ENCODE data around the gene RPS24.

RPS24 gene

GRCh38 chr10:78028438-78029268 lies 5.0 kb upstream of the RPS24 start:
- peak; percentile 53 for DNase-seq (ENCODE audit: low spot score)

- peak; percentile 95 for DNase-seq (ENCODE audit: low spot score)
These were observed 4.1 kb upstream of the RPS24 start, which contains the start of gene POLR3A for GRCh38 chr10:78029269-78030226. Gene POLR3A (minus strand): TSS chr10:78029515. CDS start chr10:78029407, 108 bp downstream.

DNA sequence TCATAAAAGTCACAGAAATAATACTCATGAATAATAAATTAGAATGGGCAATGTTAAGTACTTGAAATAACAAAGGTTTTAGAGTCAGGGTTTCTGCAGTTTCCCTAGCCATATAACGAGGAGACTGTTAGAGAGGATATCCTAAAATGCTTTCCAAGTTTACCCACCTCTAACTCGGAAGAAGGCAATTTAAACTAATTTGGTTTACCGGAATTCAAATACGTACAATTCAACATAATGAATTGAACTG lies 351 bp upstream of the RPS24 start:
- DNase-seq (ENCODE audit: low spot score), result no peak

GRCh38 chr10:78035025-78035424 lies 1.4 kb downstream of the RPS24 start:
- DNase-seq (ENCODE audit: low spot score), result no peak

DNA sequence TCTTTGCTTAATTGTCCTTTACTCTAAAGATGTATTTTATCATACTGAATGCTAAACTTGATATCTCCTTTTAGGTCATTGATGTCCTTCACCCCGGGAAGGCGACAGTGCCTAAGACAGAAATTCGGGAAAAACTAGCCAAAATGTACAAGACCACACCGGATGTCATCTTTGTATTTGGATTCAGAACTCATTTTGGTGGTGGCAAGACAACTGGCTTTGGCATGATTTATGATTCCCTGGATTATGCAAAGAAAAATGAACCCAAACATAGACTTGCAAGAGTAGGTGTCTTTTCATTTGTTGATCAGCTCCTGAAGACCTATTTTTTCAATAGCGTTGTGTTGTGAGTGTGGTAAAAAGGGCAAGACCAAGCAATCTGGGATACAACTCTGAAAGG lies 1.8 kb downstream of the RPS24 start:
- no peak for DNase-seq (ENCODE audit: low spot score)

DNA sequence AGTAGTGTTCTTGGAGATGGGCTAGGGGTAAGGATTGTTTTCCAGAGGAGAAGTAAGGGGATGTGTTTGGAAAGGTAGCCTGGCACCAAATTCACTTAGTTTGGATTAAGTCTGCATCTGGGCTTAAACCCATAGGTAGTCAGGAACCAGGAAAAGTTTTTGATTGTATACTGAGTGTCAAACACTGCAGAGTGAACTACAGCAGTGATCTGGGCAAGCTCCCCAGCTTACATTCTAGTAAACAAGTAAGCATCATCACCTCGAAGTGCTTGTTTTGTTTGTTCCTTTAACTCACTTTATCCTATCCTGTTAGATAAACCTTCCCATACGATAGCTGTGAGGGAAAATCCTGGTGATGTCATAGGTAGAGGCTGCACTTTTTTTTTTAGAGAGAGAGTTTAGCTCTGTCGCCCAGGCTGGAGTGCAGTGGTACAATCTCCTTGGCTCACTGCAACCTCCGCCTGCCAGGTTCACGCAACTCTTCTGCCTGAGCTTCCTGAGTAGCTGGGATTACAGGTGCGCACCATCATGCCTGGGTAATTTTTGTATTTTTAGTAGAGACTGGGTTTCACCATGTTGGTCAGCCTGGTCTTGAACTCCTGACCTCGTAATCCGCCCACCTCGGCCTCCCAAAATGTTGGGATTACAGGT lies 2.4 kb downstream of the RPS24 start:
- no peak for DNase-seq (ENCODE audit: low spot score)

GRCh38 chr10:78038105-78038504 lies 4.4 kb downstream of the RPS24 start:
- DNase-seq (ENCODE audit: low spot score), result no peak

DNA sequence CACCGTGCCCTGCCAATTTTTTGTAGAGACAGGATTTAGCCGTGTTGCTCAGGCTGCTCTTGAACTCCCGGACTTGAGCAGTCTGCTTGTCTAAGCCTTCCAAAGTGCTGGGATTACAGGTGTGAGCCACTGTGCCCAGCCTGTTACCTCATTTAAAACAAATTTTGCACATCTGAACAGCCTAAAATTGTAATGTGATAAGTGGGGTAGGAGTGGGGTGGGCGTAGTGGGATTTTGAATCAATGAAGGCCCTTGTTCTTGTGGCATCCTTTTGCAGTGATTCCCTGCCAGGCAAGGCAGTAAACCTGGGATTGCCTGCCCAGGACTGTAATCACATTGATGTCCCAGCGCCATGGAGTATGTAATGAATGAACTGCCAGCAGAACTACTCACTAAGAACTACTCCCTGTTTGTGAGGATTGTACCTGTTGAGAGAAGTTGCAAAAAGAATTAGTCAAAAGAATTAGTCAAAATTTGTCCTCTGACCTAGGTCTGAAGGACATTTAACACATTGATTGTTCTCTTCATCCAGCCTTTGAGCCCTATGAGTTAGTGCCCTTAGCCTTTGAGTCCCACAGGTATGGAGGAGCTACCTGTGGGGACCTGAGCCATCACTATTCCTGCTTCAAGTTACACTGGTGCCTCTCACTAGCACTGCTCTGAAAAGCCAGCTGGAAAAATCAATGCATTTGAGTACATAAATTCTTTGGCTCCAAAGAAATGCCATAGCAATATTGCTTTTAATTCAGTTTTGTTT lies 5.3 kb downstream of the RPS24 start:
- DNase-seq (ENCODE audit: low spot score), result no peak

GRCh38 chr10:78039743-78040142 lies 6.1 kb downstream of the RPS24 start:
- no peak for DNase-seq (ENCODE audit: low spot score)

DNA sequence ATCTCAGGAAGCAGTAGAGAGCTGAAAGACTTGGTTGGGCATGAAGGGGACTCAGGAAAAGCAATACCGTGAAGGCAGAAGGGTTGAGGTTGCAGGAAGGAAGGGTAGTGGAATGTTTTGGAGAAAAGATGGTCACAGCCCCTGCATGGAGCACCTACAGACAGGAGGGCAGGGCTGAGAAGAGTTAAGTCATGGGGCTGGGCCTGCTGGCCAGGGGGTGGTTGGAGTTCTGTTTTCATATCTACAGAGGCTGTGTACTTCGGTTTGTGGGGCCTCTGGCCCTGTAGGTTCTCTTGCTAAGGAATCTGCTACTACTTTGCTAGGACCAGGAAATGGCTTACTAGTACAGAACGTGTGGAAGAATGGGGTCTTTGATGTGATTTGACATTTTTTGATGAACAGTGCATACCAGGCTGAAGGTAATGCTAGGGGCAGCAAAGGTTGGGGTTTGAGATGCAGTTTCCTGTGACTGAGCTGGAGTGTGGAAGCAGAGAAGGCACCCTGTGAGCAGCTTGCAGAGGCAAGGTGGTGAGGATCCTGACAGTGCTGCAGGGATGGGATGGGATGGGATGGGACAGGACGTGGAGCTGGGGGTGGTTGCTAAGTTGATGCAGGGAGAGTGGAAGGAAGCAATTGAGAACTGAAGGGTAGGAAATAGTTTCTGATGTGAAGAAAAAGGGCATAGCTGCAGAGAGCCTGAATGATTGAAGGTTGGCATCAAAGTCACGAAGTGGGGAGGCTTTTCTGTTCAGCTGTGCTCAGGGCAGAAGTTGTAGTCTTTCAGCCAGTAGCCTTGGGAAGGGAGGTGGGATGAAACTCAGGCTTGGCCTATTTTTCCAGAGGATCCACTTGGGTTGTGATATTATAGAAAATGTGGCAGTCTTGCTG lies 7.8 kb downstream of the RPS24 start:
- DNase-seq (ENCODE audit: low spot score), result no peak

DNA sequence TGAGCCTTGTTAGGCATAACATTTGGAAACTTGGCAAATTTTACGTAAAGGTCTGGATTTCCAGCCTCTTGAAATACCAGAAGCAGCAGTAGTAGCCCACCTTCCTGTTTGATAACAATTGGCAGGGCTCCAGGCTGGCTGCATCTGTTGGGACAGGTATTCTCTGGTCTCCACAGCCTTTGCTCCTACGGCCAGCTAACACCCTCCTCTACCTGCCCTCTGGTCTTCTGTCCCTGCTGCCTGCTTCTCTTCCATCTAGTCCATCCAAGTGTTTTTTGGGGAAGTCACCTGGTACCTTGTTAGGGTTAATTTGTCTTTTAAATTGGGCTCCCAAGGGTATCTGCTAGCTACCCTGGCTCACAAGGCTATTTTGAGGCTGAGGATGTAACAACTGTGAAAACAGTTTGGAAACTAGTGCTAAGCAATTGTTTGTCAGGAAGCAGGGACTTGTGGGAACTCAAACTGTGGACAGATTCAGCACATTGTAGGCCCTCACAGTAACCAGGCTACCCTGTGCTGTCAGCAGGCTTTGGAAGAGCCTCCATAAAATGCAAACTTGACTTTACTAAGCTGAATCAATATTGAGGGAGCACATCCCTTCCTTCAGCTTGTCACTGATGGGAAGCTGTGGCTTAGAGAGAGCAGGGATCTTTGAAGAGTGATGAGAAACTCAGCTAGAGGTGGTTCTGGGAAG lies 8.5 kb downstream of the RPS24 start:
- no peak for DNase-seq (ENCODE audit: low spot score)

DNA sequence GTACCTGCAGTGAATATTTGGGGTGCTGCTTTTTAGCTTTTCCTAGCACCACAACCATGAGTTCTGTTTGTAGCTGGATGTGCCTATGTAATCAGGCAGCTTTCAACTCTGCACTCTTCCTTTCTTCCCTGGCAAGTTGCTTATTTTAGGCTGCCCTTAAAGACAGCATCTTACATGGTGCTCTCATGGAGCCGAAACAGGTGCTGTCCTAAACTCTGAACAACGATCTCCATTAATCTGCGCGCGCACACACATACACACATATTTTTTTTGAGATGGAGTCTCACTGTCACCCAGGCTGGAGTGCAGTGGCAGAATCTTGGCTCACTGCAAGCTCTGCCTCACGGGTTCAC lies 9.1 kb downstream of the RPS24 start:
- DNase-seq (ENCODE audit: low spot score), result no peak

- no peak for DNase-seq (ENCODE audit: low spot score)
These were observed 10.5 kb downstream of the RPS24 start for GRCh38 chr10:78044179-78044578.

DNA sequence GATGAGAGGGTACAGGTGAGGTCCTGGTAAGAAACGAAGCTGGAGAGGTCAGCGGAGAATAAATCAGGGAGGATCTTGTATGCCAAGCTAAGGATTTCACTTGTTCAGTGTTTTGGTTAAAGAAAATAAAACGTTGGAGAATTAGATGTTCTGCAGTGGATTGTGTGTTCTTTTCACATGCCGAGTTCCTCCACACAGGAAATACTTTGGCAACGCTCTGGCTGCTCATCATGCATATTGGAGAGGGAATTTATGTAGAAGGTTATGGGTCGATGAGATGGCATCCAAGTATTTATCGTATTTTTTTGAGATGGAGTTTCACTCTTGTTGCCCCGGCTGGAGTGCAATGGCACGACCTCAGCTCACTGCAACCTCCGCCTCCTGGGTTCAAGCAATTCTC lies 11.0 kb downstream of the RPS24 start:
- no peak for DNase-seq (ENCODE audit: low spot score)

DNA sequence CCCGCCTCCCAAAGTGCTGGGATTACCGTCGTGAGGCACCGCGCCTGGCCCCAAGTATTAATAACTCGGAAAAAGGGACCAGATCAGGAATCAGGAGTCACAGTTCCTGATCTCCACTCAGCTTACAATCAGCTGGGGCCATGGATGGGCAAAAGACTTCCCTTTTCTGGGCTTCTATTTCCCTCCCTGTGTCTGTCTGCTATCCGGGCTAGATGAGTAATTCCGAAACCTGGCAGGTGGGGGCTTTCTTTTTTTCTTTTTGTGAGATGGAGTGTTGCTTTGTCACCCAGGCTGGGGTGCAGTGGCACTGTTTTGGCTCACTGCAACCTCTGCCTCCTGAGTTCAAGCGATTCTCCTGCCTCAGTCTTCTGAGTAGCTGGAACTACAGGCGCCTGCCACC lies 11.6 kb downstream of the RPS24 start:
- no peak for DNase-seq (ENCODE audit: low spot score)

GRCh38 chr10:78045856-78046255 lies 12.2 kb downstream of the RPS24 start:
- no peak for DNase-seq (ENCODE audit: low spot score)

DNA sequence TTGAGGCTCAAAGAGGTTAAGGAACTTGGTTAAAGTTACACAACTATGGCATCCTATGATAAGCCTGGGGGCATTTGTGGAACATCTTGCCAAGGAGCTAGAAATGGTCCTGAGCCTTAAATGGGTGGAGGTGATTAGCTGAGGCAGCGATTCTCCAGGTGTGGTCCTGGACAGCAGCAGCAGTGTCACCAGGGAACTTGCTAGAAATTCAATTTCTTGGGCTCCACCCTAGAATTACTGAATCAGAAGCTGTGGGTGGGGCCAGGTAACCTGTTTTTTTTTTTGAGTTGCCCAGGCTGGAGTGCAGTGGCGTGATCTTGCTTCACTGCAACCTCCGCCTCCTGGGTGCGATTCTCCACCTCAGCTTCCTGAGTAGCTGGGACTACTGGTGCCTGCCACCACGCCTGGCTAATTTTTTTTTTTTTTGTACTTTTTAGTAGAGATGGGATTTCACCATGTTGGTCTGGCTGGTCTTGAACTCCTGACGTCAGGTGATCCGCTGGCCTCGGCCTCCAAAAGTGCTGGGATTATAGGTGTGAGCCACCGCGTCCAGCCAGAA lies 13.1 kb downstream of the RPS24 start:
- DNase-seq (ENCODE audit: low spot score), result no peak

- peak; percentile 84 for DNase-seq (ENCODE audit: low spot score)
These were observed 13.7 kb downstream of the RPS24 start for GRCh38 chr10:78047314-78047891.

DNA sequence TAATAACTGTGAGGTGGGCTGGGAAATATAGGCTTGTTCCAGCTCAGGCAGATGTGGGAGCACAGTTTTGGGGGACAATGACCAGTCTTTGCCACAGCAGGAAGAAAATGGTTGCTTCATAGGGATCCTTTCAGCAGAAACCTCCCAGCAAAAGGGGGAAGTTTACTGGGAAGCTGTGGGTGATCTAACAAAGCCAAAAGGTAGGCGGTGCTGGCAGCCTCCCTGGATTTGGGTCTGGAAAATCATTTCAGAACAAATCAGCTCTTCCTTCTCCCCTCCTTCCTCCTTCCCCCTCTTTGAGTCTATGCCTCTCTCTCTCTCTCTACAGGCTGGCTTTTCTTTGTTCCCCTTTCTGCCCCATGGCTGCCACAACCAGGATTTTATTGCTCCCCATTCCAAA lies 16.2 kb downstream of the RPS24 start:
- DNase-seq (ENCODE audit: low spot score), result no peak

All from GM03348 (cell line).